HEK293 (cell line): ENCODE data around the gene VPS29.

Source experiments
- GLI2 ChIP-seq: fragments of 450-650 bp; formaldehyde crosslinking; IDR thresholded peaks from 2 replicates; pipeline ENCODE4; 2017; ENCODE audit warnings: missing biosample characterization, missing genetic modification characterization, low read depth, borderline replicate concordance
- GLIS2 ChIP-seq: fragments of 450-650 bp; formaldehyde crosslinking; IDR thresholded peaks from 2 replicates; pipeline ENCODE4 v1.5.1; 2016; ENCODE audit warnings: missing biosample characterization, missing genetic modification characterization
- HOXC10 ChIP-seq: sonication (generic); formaldehyde crosslinking; IDR thresholded peaks from 2 replicates; pipeline ENCODE4 v1.8.1; 2023; ENCODE audit warnings: mild to moderate bottlenecking, missing genetic modification reagents
- KLF10 ChIP-seq: fragments of 450-650 bp; IDR thresholded peaks from 2 replicates; pipeline ENCODE4 v1.5.1; 2018; ENCODE audit warnings: missing biosample characterization, mild to moderate bottlenecking, missing genetic modification characterization
- KLF7 ChIP-seq: fragments of 450-650 bp; formaldehyde crosslinking; IDR thresholded peaks from 2 replicates; pipeline ENCODE4 v1.5.1; 2016; ENCODE audit warnings: missing biosample characterization, missing genetic modification characterization, borderline replicate concordance
- REPIN1 ChIP-seq: fragments of 450-650 bp; formaldehyde crosslinking; IDR thresholded peaks from 2 replicates; pipeline ENCODE4 v1.5.1; 2017; ENCODE audit warnings: missing biosample characterization, missing genetic modification characterization, low read depth
- SALL2 ChIP-seq: fragments of 450-650 bp; formaldehyde crosslinking; IDR thresholded peaks from 2 replicates; pipeline ENCODE4 v1.5.0; 2017; ENCODE audit warnings: missing biosample characterization, mild to moderate bottlenecking, missing genetic modification characterization, borderline replicate concordance
- TCF7L2 ChIP-seq: IDR thresholded peaks from 2 replicates; pipeline ENCODE4 v1.6.1; 2011; ENCODE audit warnings: low read depth, mild to moderate bottlenecking, inconsistent platforms, low read length, moderate library complexity, borderline replicate concordance
- TRIM28 ChIP-seq: IDR thresholded peaks from 2 replicates; pipeline ENCODE4 v1.6.1; 2011; ENCODE audit warnings: low read length, control low read depth, borderline replicate concordance
- ZFP3 ChIP-seq: fragments of 450-650 bp; formaldehyde crosslinking; IDR thresholded peaks from 2 replicates; pipeline ENCODE4 v1.5.1; 2016; ENCODE audit warnings: low read depth, missing biosample characterization, missing genetic modification characterization
- ZIC2 ChIP-seq: fragments of 450-650 bp; formaldehyde crosslinking; IDR thresholded peaks from 2 replicates; pipeline ENCODE4 v1.5.1; 2016; ENCODE audit warnings: missing biosample characterization, missing genetic modification characterization
- ZNF140 ChIP-seq: fragments of 450-650 bp; formaldehyde crosslinking; IDR thresholded peaks from 2 replicates; pipeline ENCODE4 v1.5.1; 2016; ENCODE audit warnings: missing biosample characterization, missing genetic modification characterization
- ZNF169 ChIP-seq: fragments of 450-650 bp; formaldehyde crosslinking; IDR thresholded peaks from 2 replicates; pipeline ENCODE4 v1.5.1; 2016; ENCODE audit warnings: missing biosample characterization, missing genetic modification characterization
- ZNF174 ChIP-seq: fragments of 450-650 bp; formaldehyde crosslinking; IDR thresholded peaks from 2 replicates; pipeline ENCODE4 v1.5.0; 2017; ENCODE audit warnings: missing biosample characterization, mild to moderate bottlenecking, missing genetic modification characterization
- ZNF2 ChIP-seq: fragments of 450-650 bp; formaldehyde crosslinking; IDR thresholded peaks from 2 replicates; pipeline ENCODE4 v1.5.1; 2016; ENCODE audit warnings: missing biosample characterization, missing genetic modification characterization
- ZNF211 ChIP-seq: fragments of 450-650 bp; formaldehyde crosslinking; IDR thresholded peaks from 2 replicates; pipeline ENCODE4 v1.5.1; 2016; ENCODE audit warnings: low read depth, missing biosample characterization, missing genetic modification characterization
- ZNF223 ChIP-seq: fragments of 450-650 bp; formaldehyde crosslinking; IDR thresholded peaks from 2 replicates; pipeline ENCODE4 v1.5.1; 2016; ENCODE audit warnings: missing biosample characterization, missing genetic modification characterization
- ZNF366 ChIP-seq: fragments of 450-650 bp; formaldehyde crosslinking; conservative IDR thresholded peaks from 2 replicates; pipeline ENCODE4 v1.5.1; 2016; ENCODE audit warnings: missing biosample characterization, missing genetic modification characterization
- ZNF426 ChIP-seq: fragments of 450-650 bp; formaldehyde crosslinking; IDR thresholded peaks from 2 replicates; pipeline ENCODE4 v1.5.1; 2017; ENCODE audit warnings: missing biosample characterization, missing genetic modification characterization, mild to moderate bottlenecking, inconsistent platforms, moderate library complexity
- ZNF433 ChIP-seq: fragments of 450-650 bp; formaldehyde crosslinking; IDR thresholded peaks from 2 replicates; pipeline ENCODE4 v1.5.1; 2016; ENCODE audit warnings: missing biosample characterization, missing genetic modification characterization, low read depth
- ZNF530 ChIP-seq: fragments of 450-650 bp; formaldehyde crosslinking; IDR thresholded peaks from 2 replicates; pipeline ENCODE4 v1.5.1; 2016; ENCODE audit warnings: low read depth, missing biosample characterization, missing genetic modification characterization
- ZNF560 ChIP-seq: fragments of 450-650 bp; formaldehyde crosslinking; IDR thresholded peaks from 2 replicates; pipeline ENCODE4 v1.5.1; 2017; ENCODE audit warnings: missing biosample characterization, missing genetic modification characterization, borderline replicate concordance
- ZNF585B ChIP-seq: fragments of 450-650 bp; formaldehyde crosslinking; IDR thresholded peaks from 2 replicates; pipeline ENCODE4 v1.5.1; 2016; ENCODE audit warnings: missing biosample characterization, missing genetic modification characterization
- ZNF621 ChIP-seq: fragments of 450-650 bp; formaldehyde crosslinking; IDR thresholded peaks from 2 replicates; pipeline ENCODE4 v1.5.1; 2017; ENCODE audit warnings: missing biosample characterization, missing genetic modification characterization
- ZNF623 ChIP-seq: fragments of 450-650 bp; formaldehyde crosslinking; IDR thresholded peaks from 2 replicates; pipeline ENCODE4 v1.5.1; 2016; ENCODE audit warnings: missing biosample characterization, missing genetic modification characterization
- ZNF785 ChIP-seq: fragments of 450-650 bp; formaldehyde crosslinking; IDR thresholded peaks from 2 replicates; pipeline ENCODE4 v1.5.1; 2016; ENCODE audit warnings: missing biosample characterization, missing genetic modification characterization
- ZNF791 ChIP-seq: fragments of 450-650 bp; formaldehyde crosslinking; IDR thresholded peaks from 2 replicates; pipeline ENCODE4 v1.5.1; 2016; ENCODE audit warnings: missing biosample characterization, missing genetic modification characterization
- TF ChIP-seq, protein P1 (sequence below): fragments of 450-650 bp; formaldehyde crosslinking; IDR thresholded peaks from 2 replicates; pipeline ENCODE4 v1.5.1; 2017; ENCODE audit warnings: missing biosample characterization, missing genetic modification characterization
- TF ChIP-seq, protein P2 (sequence below): fragments of 450-650 bp; formaldehyde crosslinking; IDR thresholded peaks from 2 replicates; pipeline ENCODE4 v1.5.1; 2016; ENCODE audit warnings: missing biosample characterization, missing genetic modification characterization
- TF ChIP-seq, protein P3 (sequence below): fragments of 450-650 bp; formaldehyde crosslinking; IDR thresholded peaks from 2 replicates; pipeline ENCODE4 v1.5.1; 2016; ENCODE audit warnings: missing biosample characterization, missing genetic modification characterization
- TF ChIP-seq, protein P4 (sequence below): sonication (generic); formaldehyde crosslinking; IDR thresholded peaks from 2 replicates; pipeline ENCODE4 v1.8.1; 2022; ENCODE audit warnings: mild to moderate bottlenecking, moderate library complexity, missing genetic modification reagents
- TF ChIP-seq, protein P5 (sequence below): fragments of 450-650 bp; formaldehyde crosslinking; IDR thresholded peaks from 2 replicates; pipeline ENCODE4 v1.5.1; 2017; ENCODE audit warnings: missing biosample characterization, missing genetic modification characterization
- TF ChIP-seq, protein P6 (sequence below): fragments of 450-650 bp; formaldehyde crosslinking; IDR thresholded peaks from 2 replicates; pipeline ENCODE4 v1.5.1; 2017; ENCODE audit warnings: missing biosample characterization, missing genetic modification characterization

VPS29 gene

DNA sequence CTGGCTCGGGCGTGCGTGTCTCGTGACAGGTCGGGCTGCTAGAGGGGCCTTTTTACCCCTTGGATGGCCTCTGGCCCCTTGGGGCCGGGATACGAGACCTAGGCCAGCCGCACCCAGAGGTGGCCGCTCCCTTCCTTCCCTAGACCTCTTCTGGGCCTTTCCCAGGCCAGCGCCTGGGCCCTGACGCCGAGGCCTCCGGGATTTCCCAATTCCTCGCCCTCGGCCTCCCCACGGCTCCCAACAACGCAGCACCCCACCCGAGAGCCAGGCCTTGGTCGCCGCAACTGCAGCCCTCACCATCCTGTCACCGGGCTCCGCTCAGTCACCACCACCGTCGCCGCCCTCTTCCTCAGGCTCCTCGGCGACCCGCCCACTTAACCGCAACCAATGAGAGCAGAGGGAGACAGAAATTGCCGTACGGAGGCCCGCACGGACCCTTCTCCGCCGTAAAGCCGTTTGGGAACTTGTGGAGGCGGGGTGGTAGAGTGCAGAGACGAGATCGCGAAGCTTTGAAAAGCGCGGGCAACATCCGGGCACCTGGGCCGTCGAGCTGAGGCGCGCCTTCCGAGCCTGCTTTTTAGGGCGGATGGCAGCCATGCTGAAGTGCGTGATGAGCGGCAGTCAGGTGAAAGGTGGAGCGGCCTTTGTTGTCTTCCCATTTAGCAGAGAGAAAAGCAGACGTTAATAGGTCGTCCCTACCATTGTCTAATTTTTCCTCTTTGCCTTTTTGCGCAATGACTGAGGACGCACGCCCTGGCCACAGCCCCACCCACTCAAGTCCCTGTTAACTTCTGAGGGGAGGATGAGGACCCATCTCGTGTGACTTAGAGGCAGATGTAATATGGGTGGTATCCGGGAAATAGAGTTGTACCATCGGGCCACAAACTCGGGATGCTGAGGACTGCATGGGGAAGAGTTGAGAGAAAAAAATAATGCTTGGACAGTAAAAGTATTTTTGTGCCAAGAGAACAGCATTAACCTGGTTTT is at the start of gene VPS29, which contains the start of gene RAD9B (continued):
- TF ChIP-seq, protein P1, sequence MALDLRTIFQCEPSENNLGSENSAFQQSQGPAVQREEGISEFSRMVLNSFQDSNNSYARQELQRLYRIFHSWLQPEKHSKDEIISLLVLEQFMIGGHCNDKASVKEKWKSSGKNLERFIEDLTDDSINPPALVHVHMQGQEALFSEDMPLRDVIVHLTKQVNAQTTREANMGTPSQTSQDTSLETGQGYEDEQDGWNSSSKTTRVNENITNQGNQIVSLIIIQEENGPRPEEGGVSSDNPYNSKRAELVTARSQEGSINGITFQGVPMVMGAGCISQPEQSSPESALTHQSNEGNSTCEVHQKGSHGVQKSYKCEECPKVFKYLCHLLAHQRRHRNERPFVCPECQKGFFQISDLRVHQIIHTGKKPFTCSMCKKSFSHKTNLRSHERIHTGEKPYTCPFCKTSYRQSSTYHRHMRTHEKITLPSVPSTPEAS (tag by site-specific recombination), result 0 out of 2 replicates have a peak, but pooled peaks have one; percentile 16
- TF ChIP-seq ZNF174 (tag by site-specific recombination) (no peak; the same call in 1 of the 2 replicates), ZNF140 (tag by site-specific recombination) (no peak), ZNF223 (tag by site-specific recombination) (no peak), ZNF791 (no peak), ZNF530 (tag by site-specific recombination) (no peak), HOXC10 (CRISPR knock-in tag) (no peak), TRIM28 (peak; percentile 66; the same call in 1 of the 2 replicates), ZNF785 (tag by site-specific recombination) (no peak), GLIS2 (tag by site-specific recombination) (peak; percentile 98), ZNF560 (tag by site-specific recombination) (no peak), KLF7 (tag by site-specific recombination) (peak; percentile 69), ZIC2 (tag by site-specific recombination) (no peak), TCF7L2 (no peak), ZNF2 (peak; percentile 76; the same call in 1 of the 2 replicates), ZNF366 (peak; percentile 64), ZNF211 (tag by site-specific recombination) (no peak), ZNF623 (tag by site-specific recombination) (peak; percentile 6; the same call in 1 of the 2 replicates), KLF10 (tag by site-specific recombination) (peak; percentile 87), ZNF585B (no peak), ZFP3 (no peak), ZNF621 (tag by site-specific recombination) (no peak), ZNF169 (tag by site-specific recombination) (no peak), SALL2 (no peak), GLI2 (tag by site-specific recombination) (no peak), REPIN1 (tag by site-specific recombination) (no peak; the same call in 1 of the 2 replicates), ZNF426 (tag by site-specific recombination) (no peak), ZNF433 (tag by site-specific recombination) (no peak)
- TF ChIP-seq, protein P2, sequence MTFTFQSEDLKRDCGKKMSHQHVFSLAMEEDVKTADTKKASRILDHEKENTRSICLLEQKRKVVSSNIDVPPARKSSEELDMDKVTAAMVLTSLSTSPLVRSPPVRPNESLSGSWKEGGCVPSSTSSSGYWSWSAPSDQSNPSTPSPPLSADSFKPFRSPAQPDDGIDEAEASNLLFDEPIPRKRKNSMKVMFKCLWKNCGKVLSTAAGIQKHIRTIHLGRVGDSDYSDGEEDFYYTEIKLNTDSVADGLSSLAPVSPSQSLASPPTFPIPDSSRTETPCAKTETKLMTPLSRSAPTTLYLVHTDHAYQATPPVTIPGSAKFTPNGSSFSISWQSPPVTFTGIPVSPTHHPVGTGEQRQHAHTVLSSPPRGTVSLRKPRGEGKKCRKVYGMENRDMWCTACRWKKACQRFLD (tag by site-specific recombination), result no peak
- TF ChIP-seq, protein P3, sequence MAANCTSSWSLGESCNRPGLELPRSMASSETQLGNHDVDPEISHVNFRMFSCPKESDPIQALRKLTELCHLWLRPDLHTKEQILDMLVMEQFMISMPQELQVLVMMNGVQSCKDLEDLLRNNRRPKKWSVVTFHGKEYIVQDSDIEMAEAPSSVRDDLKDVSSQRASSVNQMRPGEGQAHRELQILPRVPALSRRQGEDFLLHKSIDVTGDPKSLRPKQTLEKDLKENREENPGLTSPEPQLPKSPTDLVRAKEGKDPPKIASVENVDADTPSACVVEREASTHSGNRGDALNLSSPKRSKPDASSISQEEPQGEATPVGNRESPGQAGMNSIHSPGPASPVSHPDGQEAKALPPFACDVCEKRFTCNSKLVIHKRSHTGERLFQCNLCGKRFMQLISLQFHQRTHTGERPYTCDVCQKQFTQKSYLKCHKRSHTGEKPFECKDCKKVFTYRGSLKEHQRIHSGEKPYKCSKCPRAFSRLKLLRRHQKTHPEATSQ (tag by site-specific recombination), result peak; percentile 41; the same call in 1 of the 2 replicates
- TF ChIP-seq, protein P4, sequence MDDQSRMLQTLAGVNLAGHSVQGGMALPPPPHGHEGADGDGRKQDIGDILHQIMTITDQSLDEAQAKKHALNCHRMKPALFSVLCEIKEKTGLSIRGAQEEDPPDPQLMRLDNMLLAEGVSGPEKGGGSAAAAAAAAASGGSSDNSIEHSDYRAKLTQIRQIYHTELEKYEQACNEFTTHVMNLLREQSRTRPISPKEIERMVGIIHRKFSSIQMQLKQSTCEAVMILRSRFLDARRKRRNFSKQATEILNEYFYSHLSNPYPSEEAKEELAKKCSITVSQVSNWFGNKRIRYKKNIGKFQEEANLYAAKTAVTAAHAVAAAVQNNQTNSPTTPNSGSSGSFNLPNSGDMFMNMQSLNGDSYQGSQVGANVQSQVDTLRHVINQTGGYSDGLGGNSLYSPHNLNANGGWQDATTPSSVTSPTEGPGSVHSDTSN (CRISPR knock-in tag), result peak; percentile 32; the same call in 1 of the 2 replicates
- TF ChIP-seq, protein P5, sequence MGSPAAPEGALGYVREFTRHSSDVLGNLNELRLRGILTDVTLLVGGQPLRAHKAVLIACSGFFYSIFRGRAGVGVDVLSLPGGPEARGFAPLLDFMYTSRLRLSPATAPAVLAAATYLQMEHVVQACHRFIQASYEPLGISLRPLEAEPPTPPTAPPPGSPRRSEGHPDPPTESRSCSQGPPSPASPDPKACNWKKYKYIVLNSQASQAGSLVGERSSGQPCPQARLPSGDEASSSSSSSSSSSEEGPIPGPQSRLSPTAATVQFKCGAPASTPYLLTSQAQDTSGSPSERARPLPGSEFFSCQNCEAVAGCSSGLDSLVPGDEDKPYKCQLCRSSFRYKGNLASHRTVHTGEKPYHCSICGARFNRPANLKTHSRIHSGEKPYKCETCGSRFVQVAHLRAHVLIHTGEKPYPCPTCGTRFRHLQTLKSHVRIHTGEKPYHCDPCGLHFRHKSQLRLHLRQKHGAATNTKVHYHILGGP, result no peak
- TF ChIP-seq, protein P6, sequence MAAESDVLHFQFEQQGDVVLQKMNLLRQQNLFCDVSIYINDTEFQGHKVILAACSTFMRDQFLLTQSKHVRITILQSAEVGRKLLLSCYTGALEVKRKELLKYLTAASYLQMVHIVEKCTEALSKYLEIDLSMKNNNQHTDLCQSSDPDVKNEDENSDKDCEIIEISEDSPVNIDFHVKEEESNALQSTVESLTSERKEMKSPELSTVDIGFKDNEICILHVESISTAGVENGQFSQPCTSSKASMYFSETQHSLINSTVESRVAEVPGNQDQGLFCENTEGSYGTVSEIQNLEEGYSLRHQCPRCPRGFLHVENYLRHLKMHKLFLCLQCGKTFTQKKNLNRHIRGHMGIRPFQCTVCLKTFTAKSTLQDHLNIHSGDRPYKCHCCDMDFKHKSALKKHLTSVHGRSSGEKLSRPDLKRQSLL (tag by site-specific recombination), result peak; percentile 46; the same call in 1 of the 2 replicates
